Coronary artery (tissue), 2 donors: ENCODE data around the gene TEPSIN.

Source experiments
- DNase-seq: peaks from one replicate; pipeline ENCODE4 v3.0.0-alpha.2; 2017; ENCODE audit warnings: low spot score
- H3K27ac ChIP-seq, 2 donors: fragments of 200-600 bp; sonication (generic); one replicate each; pipeline ENCODE4 v1.5.1; 2016 to 2019
- H3K4me3 ChIP-seq: fragments of 200-600 bp; sonication (generic); 2 replicates; pipeline ENCODE4 v1.5.1; 2016; ENCODE audit warnings: mild to moderate bottlenecking, moderate library complexity
- CTCF ChIP-seq: fragments of 200-600 bp; sonication (generic); IDR thresholded peaks from one replicate; pipeline ENCODE4 v1.5.1; 2019; ENCODE audit warnings: antibody characterized with exemption

The TEPSIN gene

DNA sequence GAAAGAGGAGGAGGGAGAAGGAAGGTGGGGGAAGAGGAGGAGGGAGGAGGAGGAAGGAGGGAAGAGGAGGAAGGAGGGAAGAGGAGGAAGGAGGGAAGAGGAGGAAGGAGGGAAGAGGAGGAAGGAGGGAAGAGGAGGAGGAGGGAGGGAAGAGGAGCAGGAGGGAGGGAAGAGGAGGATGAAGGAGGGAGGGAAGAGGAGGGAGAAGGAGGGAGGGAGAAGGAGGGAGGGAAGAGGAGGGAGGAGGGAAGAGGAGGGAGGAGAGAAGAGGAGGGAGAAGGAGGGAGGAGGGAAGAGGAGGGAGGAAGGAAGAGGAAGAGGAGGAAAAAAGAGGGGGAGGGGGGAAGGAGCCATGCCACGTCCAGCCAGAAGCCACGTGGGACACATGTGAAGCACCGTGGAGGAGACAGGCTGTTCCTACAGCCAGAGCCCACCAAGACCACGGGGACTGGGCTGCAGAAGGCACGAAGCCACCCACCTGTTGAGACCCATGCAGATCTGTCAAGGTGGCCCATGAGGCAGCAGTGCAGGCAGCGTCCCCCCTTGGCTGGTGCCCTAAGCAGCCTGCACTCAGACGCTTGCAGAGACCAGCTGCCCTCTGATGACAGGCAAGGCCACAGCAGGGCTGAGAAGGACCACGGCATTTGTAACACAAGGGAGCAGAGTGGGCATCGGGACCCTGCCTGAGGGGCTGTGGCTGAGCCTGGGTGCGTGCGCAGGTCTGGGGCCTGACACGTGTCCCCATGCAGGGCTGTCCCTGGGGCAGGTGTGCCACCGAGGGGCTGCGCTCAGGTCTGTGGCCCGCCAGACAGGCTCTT, 10.6 kb upstream of the TEPSIN start:
- DNase-seq: no peak
- no peak for TF ChIP-seq CTCF

DNA sequence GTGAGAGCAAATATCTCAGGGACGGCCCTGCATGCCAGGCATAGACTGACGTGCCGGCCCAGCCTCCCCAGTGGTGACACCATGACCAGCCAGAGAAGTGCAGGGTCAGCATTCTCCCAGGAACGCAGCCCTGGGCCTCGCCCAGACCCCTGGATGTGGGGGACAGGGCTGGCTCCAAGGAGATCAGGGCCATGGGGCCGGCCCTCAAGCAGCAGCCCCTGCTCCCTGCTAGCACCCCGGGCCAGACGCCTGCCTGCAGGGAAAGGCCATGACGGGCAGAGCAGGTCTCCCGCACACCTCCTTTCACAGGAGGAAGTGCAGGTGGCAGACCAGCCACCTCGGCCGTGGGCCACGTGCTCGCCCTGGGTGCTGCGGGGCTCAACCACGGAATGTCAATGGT, 9.8 kb upstream of the TEPSIN start:
- Histone ChIP-seq H3K27ac (no peak overlapping the region), H3K4me3 (no peak overlapping the region)
- TF ChIP-seq CTCF: no peak
- no peak for DNase-seq

More for the DNA sequence above, 10.6 kb upstream of the TEPSIN start:
- Histone ChIP-seq H3K27ac (no peak overlapping the region), H3K4me3 (no peak overlapping the region)

DNA sequence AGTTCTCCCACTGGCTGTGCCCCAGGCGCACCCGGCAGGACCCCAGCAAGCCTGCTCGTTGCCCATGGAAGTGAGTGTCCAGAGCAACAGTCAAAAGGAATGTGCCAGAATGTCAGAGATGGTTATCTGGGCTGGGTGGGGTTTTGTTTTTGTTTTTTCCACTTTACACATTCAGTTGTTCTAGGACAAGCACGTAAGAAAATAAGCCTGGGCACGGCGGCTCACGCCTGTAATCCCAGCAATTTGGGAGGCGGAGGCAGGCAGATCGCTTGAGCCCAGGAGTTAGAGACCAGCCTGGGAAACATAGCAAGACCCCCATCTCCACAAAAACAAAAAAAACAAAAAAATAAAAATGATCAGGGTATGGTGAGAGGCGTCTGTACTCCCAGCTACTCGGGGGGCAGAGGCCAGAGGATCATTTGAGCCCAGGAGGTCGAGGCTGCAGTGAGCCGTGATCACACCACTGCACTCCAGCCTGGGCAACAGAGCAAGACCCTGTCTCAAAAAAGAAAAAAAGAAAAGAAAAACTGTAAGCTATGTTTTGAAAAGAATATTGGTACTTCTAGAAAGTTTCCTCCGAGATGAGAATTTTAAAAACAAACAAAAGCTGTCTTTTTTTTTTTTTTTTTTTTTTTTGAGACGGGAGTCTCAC, 8.6 kb upstream of the TEPSIN start:
- no peak for TF ChIP-seq CTCF
- no peak for DNase-seq
- H3K4me3 ChIP-seq: no peak overlapping the region
- H3K27ac ChIP-seq: no peak overlapping the region

DNA sequence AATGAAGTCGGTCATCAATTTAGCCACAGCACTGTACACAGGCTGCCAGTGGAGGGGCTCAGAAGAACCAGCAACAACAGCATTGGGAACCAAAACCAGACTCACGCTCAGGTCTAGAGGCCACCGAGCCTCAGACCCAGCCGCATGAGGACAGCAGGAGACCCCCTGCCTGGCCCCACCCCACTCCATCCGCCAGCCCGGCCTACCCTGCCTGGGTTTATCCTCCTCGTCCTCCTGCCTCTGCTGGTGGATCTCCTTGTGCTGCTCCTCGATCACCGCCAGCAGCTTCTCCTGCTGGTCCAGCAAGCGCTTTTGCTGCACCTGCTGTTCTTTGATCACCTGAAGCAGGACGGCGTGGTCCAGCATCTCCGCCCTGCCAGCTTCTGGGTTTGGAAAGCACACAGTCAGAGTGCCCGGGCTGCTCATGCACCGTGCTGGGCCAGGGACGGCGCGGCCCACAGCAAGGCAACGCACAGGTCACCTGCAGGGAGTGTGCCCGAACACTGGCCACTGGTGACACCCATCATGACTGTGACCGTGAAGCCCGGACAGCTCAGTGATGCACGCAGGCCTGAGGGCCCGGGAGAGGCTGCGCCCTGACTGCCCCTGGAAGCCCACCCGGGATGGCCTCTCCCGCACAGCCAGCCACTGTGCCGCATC, 8.0 kb upstream of the TEPSIN start:
- DNase-seq: no peak
- no peak for TF ChIP-seq CTCF
- H3K27ac ChIP-seq: no peak overlapping the region
- no peak overlapping the region for H3K4me3 ChIP-seq

DNA sequence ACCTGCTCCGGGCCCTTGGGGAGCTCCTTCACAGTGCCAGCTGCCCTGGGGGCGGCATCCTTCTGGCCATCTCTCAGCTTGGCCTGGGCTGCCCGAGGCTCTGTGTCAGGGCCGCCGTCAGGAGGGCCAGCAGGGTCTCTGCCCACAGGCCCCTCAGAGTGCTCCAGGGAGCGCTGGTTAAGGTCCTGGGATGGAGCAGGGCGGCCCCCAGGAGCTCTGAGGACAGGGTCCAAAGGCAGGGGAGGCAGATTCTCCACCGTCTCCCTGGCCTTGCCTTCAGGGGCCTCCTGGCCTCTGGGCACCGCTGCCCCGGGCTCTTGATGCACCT, 7.5 kb upstream of the TEPSIN start:
- no peak for TF ChIP-seq CTCF
- H3K4me3 ChIP-seq: no peak overlapping the region
- DNase-seq: no peak
- H3K27ac ChIP-seq: no peak overlapping the region

GRCh38 chr17:81245665-81246342, 6.9 kb upstream of the TEPSIN start:
- no peak for TF ChIP-seq CTCF
- H3K27ac ChIP-seq: no peak overlapping the region
- no peak overlapping the region for H3K4me3 ChIP-seq
- no peak for DNase-seq
